MM.1S (cell line): ENCODE measurements around the gene CLASP1.

Experiments used
- CTCF ChIP-seq: fragments of 300-600 bp; sonication (generic); IDR thresholded peaks from 2 replicates; pipeline ENCODE4 v1.5.1; 2016; ENCODE audit warnings: antibody characterized with exemption, low read length, mixed read lengths
- EZH2 ChIP-seq: fragments of 300-600 bp; sonication (generic); optimal IDR thresholded peaks from 2 replicates; pipeline ENCODE3; 2017; ENCODE audit warnings: low read depth, mild to moderate bottlenecking, antibody characterized with exemption, low read length, mixed read lengths

- TF ChIP-seq CTCF, result no peak
- TF ChIP-seq EZH2, result no peak
Measured at GRCh38 chr2:121536347-121536746, 112.9 kb downstream of the CLASP1 start.
